ENCODE data around the gene GALNT15. TPM values are rescaled to one million over a fixed set of nuclear protein-coding genes. Genes with fewer than 3 reads are reported as not detected.
A peak's percentile ranks its signal among the peaks of the same experiment; 100 is the strongest.

Gene GALNT15
- polyA plus RNA-seq, 3 donors: 1.7 to 3.1 (median 2.4) TPM

DNA sequence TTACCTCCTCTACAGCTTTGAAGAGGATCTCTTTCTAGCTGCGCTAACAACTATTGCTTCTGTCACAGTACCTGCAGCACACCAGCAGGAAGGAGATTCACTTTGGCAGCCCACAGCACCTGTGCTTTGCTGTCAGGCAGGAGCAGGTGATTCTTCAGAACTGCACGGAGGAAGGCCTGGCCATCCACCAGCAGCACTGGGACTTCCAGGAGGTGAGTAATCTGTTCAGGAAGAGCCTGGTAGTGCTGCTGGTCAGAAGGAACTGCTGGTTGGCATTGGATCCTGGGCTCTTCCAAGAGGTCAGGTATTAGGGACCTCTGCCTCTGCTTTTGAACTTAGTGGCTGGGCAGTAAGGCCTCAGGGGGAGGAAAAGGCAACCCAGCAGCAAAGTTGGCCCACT lies 48.1 kb downstream of the GALNT15 start:
- no peak for DNase-seq (ENCODE audit: low read depth in 3 of 3, low spot score in 2 of 3)

GRCh38 chr3:16224325-16224724 lies 49.8 kb downstream of the GALNT15 start:
- no peak for DNase-seq (ENCODE audit: low read depth in 3 of 3, low spot score in 2 of 3)

- no peak for DNase-seq (ENCODE audit: low read depth in 3 of 3, low spot score in 2 of 3)
Measured at GRCh38 chr3:16227566-16227965, 53.1 kb downstream of the GALNT15 start.

GRCh38 chr3:16229681-16230080 lies 55.2 kb downstream of the GALNT15 start:
- DNase-seq (ENCODE audit: low read depth in 3 of 3, low spot score in 2 of 3): no peak

DNA sequence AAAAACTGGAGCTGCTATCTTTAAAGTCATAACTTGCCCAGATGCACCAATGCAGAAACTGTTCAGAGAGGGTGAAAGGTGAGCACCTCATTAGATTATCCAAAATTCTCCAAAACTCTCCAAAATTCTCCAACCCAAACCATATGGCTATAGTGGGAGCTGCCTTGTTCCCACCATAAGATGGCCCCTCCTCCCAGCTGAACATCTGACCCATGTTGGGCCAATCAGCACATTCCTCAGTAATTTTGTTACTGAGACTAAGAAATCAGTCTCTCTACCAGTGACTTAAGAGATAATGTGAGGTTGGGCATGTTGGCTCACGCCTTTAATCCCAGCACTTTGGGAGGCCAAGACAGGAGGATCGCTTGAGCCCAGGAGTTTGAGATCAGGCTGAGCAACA lies 57.5 kb downstream of the GALNT15 start:
- no peak for DNase-seq (ENCODE audit: low read depth in 3 of 3, low spot score in 2 of 3)

GRCh38 chr3:16233806-16234205 lies 59.3 kb downstream of the GALNT15 start:
- DNase-seq (ENCODE audit: low read depth in 3 of 3, low spot score in 2 of 3): no peak

DNA sequence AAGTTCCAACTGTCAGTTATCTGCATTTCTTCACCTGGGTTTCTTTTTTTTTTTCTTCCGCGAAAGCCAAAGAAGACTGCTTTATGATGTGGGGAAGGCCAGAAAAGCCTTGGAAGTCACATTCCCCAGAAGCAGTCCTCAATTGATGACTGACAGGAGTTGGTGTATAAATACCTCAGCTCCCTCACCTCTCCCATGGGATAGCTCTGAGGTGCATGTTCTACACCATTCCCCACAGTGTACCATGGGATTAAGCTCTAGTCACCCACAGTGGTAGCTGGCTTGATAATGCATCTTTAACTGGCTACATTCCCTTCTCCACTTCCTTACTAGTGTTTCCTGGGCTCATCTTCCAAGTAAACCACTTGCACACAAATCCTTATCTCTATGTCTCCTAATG lies 59.8 kb downstream of the GALNT15 start:
- DNase-seq (ENCODE audit: low read depth in 3 of 3, low spot score in 2 of 3): no peak

GRCh38 chr3:16236030-16236639 lies 61.7 kb downstream of the GALNT15 start:
- no peak for DNase-seq (ENCODE audit: low read depth in 3 of 3, low spot score in 2 of 3)

- DNase-seq (ENCODE audit: low read depth in 3 of 3, low spot score in 2 of 3): no peak
Measured at GRCh38 chr3:16236856-16237393, 62.4 kb downstream of the GALNT15 start.

DNA sequence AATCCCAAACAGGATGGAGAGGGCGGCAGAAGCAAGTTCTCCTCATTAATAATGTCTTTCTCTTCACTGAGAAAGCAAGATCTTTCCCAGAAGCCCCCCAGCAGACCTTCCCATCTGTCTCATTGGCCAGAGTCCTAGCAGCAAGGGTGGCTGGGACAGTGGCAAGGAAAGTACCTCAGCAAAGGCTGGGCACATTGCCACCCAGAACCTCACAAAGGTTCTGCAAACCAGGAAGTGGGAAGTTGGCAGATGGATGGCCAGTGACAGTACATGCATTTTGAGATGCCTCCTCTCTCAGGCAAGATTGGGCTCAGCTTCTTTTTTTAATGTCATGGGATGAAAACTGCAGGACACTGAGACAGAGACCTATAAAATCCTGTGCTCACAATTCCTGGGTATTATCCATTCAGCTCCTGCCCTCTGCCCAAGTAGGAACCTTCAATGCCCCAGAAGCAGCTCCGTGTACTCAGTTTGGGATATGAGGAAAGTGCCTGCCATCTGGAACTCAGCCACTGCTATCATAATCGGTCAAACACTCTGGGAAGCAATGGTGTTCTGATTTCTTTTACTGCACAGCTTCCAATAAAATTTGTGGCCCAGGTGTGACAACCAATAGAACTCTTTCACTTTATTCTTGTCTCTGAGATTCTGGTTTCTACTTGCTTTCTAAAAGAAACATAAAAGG lies 64.7 kb downstream of the GALNT15 start:
- DNase-seq (ENCODE audit: low read depth in 3 of 3, low spot score in 2 of 3): no peak

- no peak for DNase-seq (ENCODE audit: low read depth in 3 of 3, low spot score in 2 of 3)
Measured at GRCh38 chr3:16239780-16240179, 65.3 kb downstream of the GALNT15 start.

DNA sequence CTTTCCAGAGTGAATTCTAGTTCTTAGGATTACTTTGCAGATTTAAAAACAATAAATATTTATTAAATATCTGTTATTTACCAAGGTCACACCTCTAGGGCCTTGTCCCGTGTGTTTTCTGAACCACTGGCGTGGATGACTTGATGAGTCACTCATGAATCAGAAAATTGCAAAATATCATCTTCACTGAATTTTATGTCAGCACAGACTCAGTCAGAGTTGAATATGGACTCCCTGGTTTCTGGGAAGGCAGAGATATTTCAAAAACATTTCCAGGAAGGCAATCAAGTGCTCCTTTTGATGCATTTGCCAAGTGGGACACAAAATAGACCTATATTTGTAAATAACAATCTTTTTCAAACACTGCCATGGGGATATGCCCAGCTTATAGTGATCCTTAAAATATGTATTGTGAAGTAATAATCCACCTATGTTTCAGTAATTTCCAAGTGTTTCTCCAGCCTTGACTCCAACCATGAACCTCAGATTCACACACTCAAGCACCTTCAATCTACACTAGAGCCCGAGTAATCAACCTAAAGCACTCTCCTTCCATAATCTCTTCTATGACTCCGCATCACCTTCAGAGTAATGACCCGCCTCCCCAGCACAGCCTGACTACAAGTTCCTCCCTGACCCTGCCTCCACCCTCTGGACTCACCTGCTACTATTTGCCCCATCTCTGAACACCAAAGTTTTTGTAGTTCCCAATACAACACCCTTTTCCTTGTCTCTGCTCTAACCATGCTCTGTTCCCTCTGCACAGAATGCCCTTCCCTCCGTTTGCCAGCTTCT lies 65.9 kb downstream of the GALNT15 start:
- no peak for DNase-seq (ENCODE audit: low read depth in 3 of 3, low spot score in 2 of 3)

DNA sequence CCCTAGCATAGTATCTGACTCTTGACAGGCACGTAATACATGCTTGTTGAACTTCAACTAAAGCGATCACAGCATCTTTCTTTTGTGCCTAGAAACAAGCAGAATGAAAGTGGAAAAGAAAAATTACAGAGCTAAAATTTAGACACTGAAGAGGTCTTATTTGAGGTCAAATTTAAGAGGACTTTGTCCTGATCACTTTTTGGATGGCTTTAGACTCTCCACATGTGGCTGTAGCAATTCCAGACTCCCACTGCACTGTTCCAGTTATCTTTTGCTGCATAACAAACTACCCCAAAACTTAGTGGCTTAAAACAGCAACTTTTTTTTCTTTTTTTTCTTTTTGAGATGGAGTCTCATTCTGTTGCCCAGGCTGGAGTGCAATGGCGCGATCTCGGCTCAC lies 66.7 kb downstream of the GALNT15 start:
- no peak for DNase-seq (ENCODE audit: low read depth in 3 of 3, low spot score in 2 of 3)

DNA sequence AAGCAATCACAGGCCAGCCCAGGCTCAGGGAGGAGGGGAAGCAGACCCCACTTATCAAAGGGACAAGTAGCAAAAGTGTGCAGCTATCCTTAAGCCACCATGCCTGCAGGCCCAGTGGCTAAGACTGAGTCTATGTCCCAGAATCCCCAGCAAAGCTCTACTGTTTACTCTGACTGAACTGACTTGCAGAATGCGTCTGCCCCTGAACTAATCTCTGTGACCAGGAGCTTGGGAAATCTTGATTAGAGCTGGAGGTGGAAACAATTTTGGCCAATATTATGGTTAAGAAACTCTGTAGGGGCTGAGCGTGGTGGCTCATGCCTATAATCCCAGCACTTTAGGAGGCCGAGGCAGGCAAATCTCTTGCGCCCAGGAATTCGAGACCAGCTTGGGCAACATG lies 67.7 kb downstream of the GALNT15 start:
- no peak for DNase-seq (ENCODE audit: low read depth in 3 of 3, low spot score in 2 of 3)

DNA sequence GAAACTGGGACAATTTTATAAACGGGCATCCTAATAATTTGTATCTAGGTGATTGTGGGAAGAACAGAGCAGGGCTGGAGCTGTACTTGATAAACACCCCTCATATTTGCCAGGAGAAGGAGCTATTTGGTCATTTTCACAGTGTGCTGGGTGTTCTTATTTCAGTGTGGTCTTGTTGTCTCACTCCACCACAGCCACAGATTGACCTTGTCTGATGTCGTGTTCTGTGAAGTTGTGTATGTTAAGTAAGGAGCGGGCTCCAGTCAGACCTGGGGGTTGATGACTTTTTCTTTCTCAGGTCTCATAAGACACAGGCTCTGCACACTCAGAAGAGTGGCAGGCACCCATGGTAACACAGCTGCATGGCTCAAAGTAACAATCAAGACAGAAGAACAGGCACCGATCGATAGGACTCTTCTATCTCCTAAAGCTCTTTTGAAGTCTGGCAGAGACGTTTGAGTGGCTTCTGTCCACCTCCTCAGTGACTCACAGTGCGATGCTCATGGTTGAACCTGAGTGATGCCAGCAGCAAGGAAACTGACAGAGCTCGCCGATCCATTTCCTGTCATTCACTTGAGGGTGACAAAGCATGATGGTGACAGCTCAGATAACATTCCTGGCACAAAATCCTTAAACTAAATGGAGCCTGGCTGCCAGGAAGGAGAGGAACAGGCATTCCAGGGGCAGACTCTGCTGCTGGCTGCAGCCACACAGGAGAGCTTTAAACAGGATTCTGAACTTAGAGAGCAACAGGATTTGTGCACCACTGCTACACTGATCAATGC lies 69.4 kb downstream of the GALNT15 start:
- no peak for DNase-seq (ENCODE audit: low read depth in 3 of 3, low spot score in 2 of 3)

DNA sequence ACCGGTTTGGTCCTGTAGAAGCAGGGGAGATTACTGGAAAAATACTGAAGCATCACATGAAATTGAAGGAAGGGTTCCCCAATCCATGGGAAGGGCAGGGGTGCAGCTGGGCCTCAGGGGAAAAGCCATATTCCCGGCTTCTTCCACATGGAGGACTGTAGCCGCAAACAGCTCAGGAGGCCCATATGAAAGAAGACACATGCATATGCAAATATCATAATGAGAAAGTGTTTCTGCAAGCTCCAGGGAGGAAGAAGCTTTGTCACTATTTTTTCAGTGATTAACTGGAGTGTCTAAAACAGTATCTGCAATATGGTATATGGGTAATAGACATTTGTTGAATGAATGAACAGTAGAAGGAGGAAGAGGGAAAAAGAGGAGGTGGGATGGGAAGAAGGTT lies 71.1 kb downstream of the GALNT15 start:
- DNase-seq (ENCODE audit: low read depth in 3 of 3, low spot score in 2 of 3): no peak

DNA sequence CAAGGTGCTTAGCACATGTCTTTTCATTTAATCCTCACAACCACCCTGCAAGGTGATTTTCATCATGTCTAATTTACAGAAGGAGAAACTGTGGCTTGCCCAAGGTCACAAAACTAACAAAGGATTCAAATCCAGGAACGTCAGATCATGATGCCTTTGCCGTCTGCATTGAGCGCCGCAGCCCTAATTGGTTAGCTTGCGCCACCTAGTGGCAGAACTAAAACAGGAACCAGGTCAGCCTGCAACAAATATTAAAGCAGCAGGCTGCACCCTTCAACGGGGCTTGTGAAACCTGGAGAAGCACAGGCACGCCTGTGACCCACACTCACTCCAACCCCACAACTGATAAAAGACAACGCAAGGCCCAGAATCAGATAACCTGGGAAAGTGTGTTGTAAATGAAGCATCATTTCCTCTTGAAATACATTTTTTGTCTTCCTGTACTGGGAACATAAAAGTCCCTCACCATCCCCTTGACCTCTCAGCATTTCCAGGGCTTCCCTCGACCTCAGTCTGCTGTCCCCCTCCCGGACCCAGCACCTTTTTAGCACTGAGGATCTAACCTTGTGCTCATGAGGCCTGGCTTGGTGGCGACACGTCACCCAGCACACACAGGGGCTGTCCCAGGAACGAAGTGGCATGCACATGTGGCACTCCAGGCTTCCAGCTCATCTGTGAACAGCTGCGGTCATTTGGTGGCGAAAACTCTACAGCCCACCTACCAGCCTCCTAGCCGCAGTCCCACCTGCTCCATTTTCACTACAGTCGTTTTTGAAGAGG lies 73.0 kb downstream of the GALNT15 start:
- DNase-seq (ENCODE audit: low read depth in 3 of 3, low spot score in 2 of 3): peak; percentile 65 to 75 (median 71)

DNA sequence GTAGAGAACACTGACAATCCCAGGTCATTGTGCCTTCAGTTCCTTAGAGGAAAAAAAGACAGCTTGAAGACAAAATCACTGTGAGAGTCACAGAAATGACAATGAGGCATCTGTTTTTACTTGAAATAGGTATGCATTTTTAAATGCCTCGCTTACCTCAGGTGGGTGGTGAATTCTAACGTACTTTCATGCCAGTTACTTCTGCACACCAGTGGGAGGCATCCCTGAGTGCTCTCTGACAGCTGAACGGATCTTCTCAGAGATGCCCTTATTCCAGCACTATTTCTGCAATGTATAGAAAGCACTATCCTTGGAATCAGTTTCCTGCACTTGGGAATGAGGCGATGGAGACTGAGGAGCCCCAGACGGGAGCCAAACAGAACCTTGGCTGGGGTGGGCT lies 74.1 kb downstream of the GALNT15 start:
- DNase-seq (ENCODE audit: low read depth in 3 of 3, low spot score in 2 of 3): no peak

- no peak for DNase-seq (ENCODE audit: low read depth in 3 of 3, low spot score in 2 of 3)
Measured at GRCh38 chr3:16249336-16249735, 74.9 kb downstream of the GALNT15 start.

- no peak for DNase-seq (ENCODE audit: low read depth in 3 of 3, low spot score in 2 of 3)
Measured at GRCh38 chr3:16249886-16250285, 75.4 kb downstream of the GALNT15 start.
